ENCODE results near the gene NAA16.

The NAA16 gene

GRCh38 chr13:41327994-41328790, 17.1 kb downstream of the NAA16 start:
- no peak overlapping the region for H3K4me3 ChIP-seq (ENCODE audit: control insufficient read depth, low read depth, low read length)
- TF ChIP-seq CTCF (conservative IDR thresholded peaks at IDR 0.05; ENCODE audit: control insufficient read depth, insufficient read depth, low read depth, low read length), result no peak
- DNase-seq (ENCODE audit: low read depth), result no peak

- TF ChIP-seq CTCF (conservative IDR thresholded peaks at IDR 0.05; ENCODE audit: control insufficient read depth, insufficient read depth, low read depth, low read length), result no peak
- DNase-seq (ENCODE audit: low read depth), result no peak
- H3K4me3 ChIP-seq (ENCODE audit: control insufficient read depth, low read depth, low read length), result no peak overlapping the region
Measured at GRCh38 chr13:41332829-41333228, 21.8 kb downstream of the NAA16 start.

GRCh38 chr13:41334810-41335209, 23.7 kb downstream of the NAA16 start:
- no peak overlapping the region for H3K4me3 ChIP-seq (ENCODE audit: control insufficient read depth, low read depth, low read length)
- TF ChIP-seq CTCF (conservative IDR thresholded peaks at IDR 0.05; ENCODE audit: control insufficient read depth, insufficient read depth, low read depth, low read length), result no peak
- no peak for DNase-seq (ENCODE audit: low read depth)

- TF ChIP-seq CTCF (conservative IDR thresholded peaks at IDR 0.05; ENCODE audit: control insufficient read depth, insufficient read depth, low read depth, low read length), result no peak
- DNase-seq (ENCODE audit: low read depth), result no peak
Measured at GRCh38 chr13:41344358-41344757, 33.3 kb downstream of the NAA16 start.

GRCh38 chr13:41345165-41345913, 34.3 kb downstream of the NAA16 start:
- no peak for DNase-seq (ENCODE audit: low read depth)
- TF ChIP-seq CTCF (conservative IDR thresholded peaks at IDR 0.05; ENCODE audit: control insufficient read depth, insufficient read depth, low read depth, low read length), result no peak
- H3K4me3 ChIP-seq (ENCODE audit: control insufficient read depth, low read depth, low read length), result no peak overlapping the region

More at GRCh38 chr13:41344358-41344757, 33.3 kb downstream of the NAA16 start:
- no peak overlapping the region for H3K4me3 ChIP-seq (ENCODE audit: control insufficient read depth, low read depth, low read length)

- TF ChIP-seq CTCF (conservative IDR thresholded peaks at IDR 0.05; ENCODE audit: control insufficient read depth, insufficient read depth, low read depth, low read length), result no peak
- no peak overlapping the region for H3K4me3 ChIP-seq (ENCODE audit: control insufficient read depth, low read depth, low read length)
- DNase-seq (ENCODE audit: low read depth), result no peak
Measured at GRCh38 chr13:41345914-41346589, 35.0 kb downstream of the NAA16 start.
